K562 (cell line): ENCODE data around the gene CERS4. TPM values are rescaled to one million over a fixed set of nuclear protein-coding genes. Genes with fewer than 3 reads are reported as not detected.

ENCODE experiments used
- CC2D1A ChIP-seq: fragments of 450-650 bp; IDR thresholded peaks from 2 replicates; pipeline ENCODE4 v1.6.1; 2017; ENCODE audit warnings: mild to moderate bottlenecking
- CTBP1 ChIP-seq: fragments of 450-650 bp; IDR thresholded peaks from 2 replicates; pipeline ENCODE4 v1.6.1; 2016; ENCODE audit warnings: borderline replicate concordance
- ETV1 ChIP-seq: fragments of 450-650 bp; conservative IDR thresholded peaks from 2 replicates; pipeline ENCODE4 v1.6.1; 2016; ENCODE audit warnings: missing genetic modification characterization, control low read depth, low read depth, missing compliant biosample characterization
- ETV5 ChIP-seq: sonication (generic); formaldehyde crosslinking; IDR thresholded peaks from 2 replicates; pipeline ENCODE4 v1.4.0; 2020; ENCODE audit warnings: low read depth, mild to moderate bottlenecking, missing genetic modification reagents
- MTA1 ChIP-seq: fragments of 450-650 bp; IDR thresholded peaks from 2 replicates; pipeline ENCODE4 v1.6.1; 2017; ENCODE audit warnings: borderline replicate concordance
- POU5F1 ChIP-seq: fragments of 150-350 bp; IDR thresholded peaks from 2 replicates; pipeline ENCODE4 v1.6.1; 2014; ENCODE audit warnings: borderline replicate concordance, low read length, low read depth, mild to moderate bottlenecking; ENCODE audit not compliant: partially characterized antibody
- SIN3A ChIP-seq, 2 experiments: fragments of 150-350 bp in 1 of 2; IDR thresholded peaks; 2 replicates each; pipeline ENCODE4 v1.6.1; 2011 to 2016; ENCODE audit warnings: borderline replicate concordance in 2 of 2, low read depth in 2 of 2, low read length in 2 of 2, mild to moderate bottlenecking in 2 of 2, moderate library complexity in 2 of 2; ENCODE audit not compliant: control insufficient read depth in 1 of 2
- SMAD3 ChIP-seq: fragments of 450-650 bp; formaldehyde crosslinking; conservative IDR thresholded peaks from 2 replicates; pipeline ENCODE4 v1.4.0; 2020; ENCODE audit warnings: mild to moderate bottlenecking
- SNIP1 ChIP-seq: fragments of 450-650 bp; IDR thresholded peaks from 2 replicates; pipeline ENCODE4 v1.7.1; 2017; ENCODE audit warnings: low read depth, mild to moderate bottlenecking
- SNRNP70 ChIP-seq: fragments of 200-400 bp; formaldehyde crosslinking; optimal IDR thresholded peaks from 2 replicates; pipeline ENCODE3; 2017; ENCODE audit warnings: low read depth, low read length
- SRF ChIP-seq, 2 experiments: fragments of 250-450, 450-650 bp in 1 of 2; sonication (Bioruptor Pico) in 1 of 2; sonication (generic) in 1 of 2; formaldehyde crosslinking; IDR thresholded peaks; 2 replicates each; pipeline versions ENCODE4 v1.5.0 to v1.5.1; 2020 to 2022; ENCODE audit warnings: mild to moderate bottlenecking in 1 of 2, missing genetic modification reagents in 1 of 2
- STAG1 ChIP-seq: sonication (generic); formaldehyde crosslinking; IDR thresholded peaks from 2 replicates; pipeline ENCODE4 v1.5.0; 2020; ENCODE audit warnings: missing genetic modification reagents, borderline replicate concordance
- TGIF2 ChIP-seq: sonication (generic); formaldehyde crosslinking; IDR thresholded peaks from 2 replicates; pipeline ENCODE4 v1.8.1; 2022; ENCODE audit warnings: mild to moderate bottlenecking, missing genetic modification reagents, moderate library complexity
- XRCC5 ChIP-seq: fragments of 200-400 bp; formaldehyde crosslinking; IDR thresholded peaks from 2 replicates; pipeline ENCODE4 v1.6.1; 2017; ENCODE audit warnings: low read depth, mild to moderate bottlenecking, low read length
- YY1 ChIP-seq, 3 experiments: IDR thresholded peaks; 2 replicates each; pipeline ENCODE4 v1.6.1; 2011; ENCODE audit warnings: low read length in 2 of 3, mild to moderate bottlenecking in 2 of 3, moderate library complexity in 2 of 3, borderline replicate concordance in 1 of 3, control low read depth in 1 of 3, low read depth in 1 of 3; ENCODE audit not compliant: insufficient read depth in 3 of 3, insufficient replicate concordance in 2 of 3, control insufficient read depth in 1 of 3, insufficient read length in 1 of 3; ENCODE audit errors: extremely low read depth in 1 of 3
- ZBTB7A ChIP-seq: IDR thresholded peaks from 2 replicates; pipeline ENCODE4 v1.6.1; 2011; ENCODE audit warnings: low read depth, mild to moderate bottlenecking, low read length, moderate library complexity, borderline replicate concordance; ENCODE audit not compliant: control insufficient read depth
- ZNF253 ChIP-seq: fragments of 250-450 bp; sonication (Bioruptor Pico); conservative IDR thresholded peaks from 2 replicates; pipeline ENCODE4 v1.6.1; 2021; ENCODE audit warnings: mild to moderate bottlenecking
- ZNF586 ChIP-seq: fragments of 450-650 bp; formaldehyde crosslinking; conservative IDR thresholded peaks from 2 replicates; pipeline ENCODE4 v1.4.0; 2020; ENCODE audit warnings: mild to moderate bottlenecking, moderate library complexity
- polyA plus RNA-seq, 8 experiments: library from polyadenylated mRNA; depleted of rRNA in 4 of 8; stranded (reverse) in 5 of 8; unstranded in 3 of 8; fragments of >200 nt; fragmentation: Nextera tagmentation in 2 of 8; fragmentation: Illumina TruSeq in 1 of 8; extraction: Ambion mirVana in 2 of 8; extraction: Trizol in 1 of 8; gene quantifications; 2 replicates each; pipeline versions ENCODE4 v1.2.1 to v1.2.3, GENCODE V29; 2011 to 2014; ENCODE audit warnings: inconsistent platforms in 1 of 8, missing spikeins in 1 of 8
- total RNA-seq, 7 experiments: library from RNA; depleted of rRNA in 6 of 7; stranded (reverse); fragments of >200 nt in 6 of 7; fragmentation: Illumina TruSeq in 2 of 7; extraction: Trizol in 2 of 7; gene quantifications; 2 replicates each; pipeline versions ENCODE4 v1.2.1 to v1.2.3, GENCODE V29; 2011 to 2021; ENCODE audit warnings: low replicate concordance in 1 of 7
- TF ChIP-seq, protein P1 (sequence below): fragments of 450-650 bp; formaldehyde crosslinking; IDR thresholded peaks from 2 replicates; pipeline ENCODE4 v1.4.0; 2020; ENCODE audit warnings: mild to moderate bottlenecking
- TF ChIP-seq, protein P2 (sequence below): fragments of 450-650 bp; formaldehyde crosslinking; IDR thresholded peaks from 2 replicates; pipeline ENCODE4 v1.4.0; 2020; ENCODE audit warnings: mild to moderate bottlenecking, moderate library complexity
- TF ChIP-seq, protein P3 (sequence below): fragments of 250-450 bp; sonication (Bioruptor Pico); IDR thresholded peaks from 2 replicates; pipeline ENCODE4 v1.8.0; 2022; ENCODE audit warnings: inconsistent platforms, mild to moderate bottlenecking, moderate library complexity, borderline replicate concordance
- TF ChIP-seq, protein P4 (sequence below): fragments of 450-650 bp; formaldehyde crosslinking; IDR thresholded peaks from 2 replicates; pipeline ENCODE4 v1.4.0; 2020; ENCODE audit warnings: mild to moderate bottlenecking, moderate library complexity

Gene CERS4
- total and polyA plus RNA-seq, 9 of the 15 experiments (the other 6 are each of a cell fraction or from before 2014, with no cell fraction given): 0.14 to 4.4 (median 2.9) TPM; not detected in 1

DNA sequence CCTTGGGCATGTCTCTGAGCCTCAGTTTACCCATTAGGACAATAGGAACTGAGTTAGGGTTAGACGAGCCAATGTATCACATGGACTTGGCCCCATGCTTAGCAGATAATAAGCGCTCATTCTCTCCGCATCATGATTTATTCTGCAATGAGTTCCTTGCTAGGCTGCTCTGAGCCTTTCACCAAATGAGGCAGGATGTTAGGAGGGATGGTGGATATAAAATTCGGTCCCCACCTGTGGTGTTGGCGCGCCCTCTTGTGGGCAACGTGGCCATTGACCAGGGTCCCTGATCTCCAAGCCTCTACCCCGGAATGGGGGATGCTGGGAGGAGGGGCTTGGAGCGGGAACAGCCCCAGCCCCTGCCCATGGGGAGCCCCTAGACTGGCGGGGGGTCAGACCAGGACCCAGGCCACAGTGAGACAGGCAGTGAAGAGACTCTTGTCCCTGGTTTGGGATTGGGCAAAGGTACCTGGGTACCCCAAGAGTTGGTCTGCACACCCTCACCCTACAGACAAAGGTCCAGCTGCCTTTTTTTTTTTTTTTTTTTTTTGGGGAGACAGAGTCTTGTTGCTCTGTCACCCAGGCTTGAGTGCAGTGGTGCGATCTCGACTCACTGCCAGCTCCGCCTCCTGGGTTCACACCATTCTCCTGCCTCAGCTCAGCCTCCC is 43.9 kb downstream of the CERS4 start (continued):
- peak in 2 of 3 experiments; percentile 43 to 60 for TF ChIP-seq YY1 (IDR thresholded peaks at IDR 0.05; ENCODE audit: borderline replicate concordance in 1 of 3, control insufficient read depth in 1 of 3, extremely low read depth in 1 of 3, insufficient read depth in 3 of 3, insufficient read length in 1 of 3, insufficient replicate concordance in 2 of 3, low read depth in 1 of 3, low read length in 2 of 3)
- TF ChIP-seq, protein P1, sequence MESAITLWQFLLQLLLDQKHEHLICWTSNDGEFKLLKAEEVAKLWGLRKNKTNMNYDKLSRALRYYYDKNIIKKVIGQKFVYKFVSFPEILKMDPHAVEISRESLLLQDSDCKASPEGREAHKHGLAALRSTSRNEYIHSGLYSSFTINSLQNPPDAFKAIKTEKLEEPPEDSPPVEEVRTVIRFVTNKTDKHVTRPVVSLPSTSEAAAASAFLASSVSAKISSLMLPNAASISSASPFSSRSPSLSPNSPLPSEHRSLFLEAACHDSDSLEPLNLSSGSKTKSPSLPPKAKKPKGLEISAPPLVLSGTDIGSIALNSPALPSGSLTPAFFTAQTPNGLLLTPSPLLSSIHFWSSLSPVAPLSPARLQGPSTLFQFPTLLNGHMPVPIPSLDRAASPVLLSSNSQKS (CRISPR knock-in tag): no peak
- TF ChIP-seq CC2D1A: peak; percentile 95
- TF ChIP-seq ETV1: peak; percentile 45
- TF ChIP-seq, protein P2, sequence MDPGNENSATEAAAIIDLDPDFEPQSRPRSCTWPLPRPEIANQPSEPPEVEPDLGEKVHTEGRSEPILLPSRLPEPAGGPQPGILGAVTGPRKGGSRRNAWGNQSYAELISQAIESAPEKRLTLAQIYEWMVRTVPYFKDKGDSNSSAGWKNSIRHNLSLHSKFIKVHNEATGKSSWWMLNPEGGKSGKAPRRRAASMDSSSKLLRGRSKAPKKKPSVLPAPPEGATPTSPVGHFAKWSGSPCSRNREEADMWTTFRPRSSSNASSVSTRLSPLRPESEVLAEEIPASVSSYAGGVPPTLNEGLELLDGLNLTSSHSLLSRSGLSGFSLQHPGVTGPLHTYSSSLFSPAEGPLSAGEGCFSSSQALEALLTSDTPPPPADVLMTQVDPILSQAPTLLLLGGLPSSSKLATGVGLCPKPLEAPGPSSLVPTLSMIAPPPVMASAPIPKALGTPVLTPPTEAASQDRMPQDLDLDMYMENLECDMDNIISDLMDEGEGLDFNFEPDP (CRISPR knock-in tag): no peak
- TF ChIP-seq, protein P3, sequence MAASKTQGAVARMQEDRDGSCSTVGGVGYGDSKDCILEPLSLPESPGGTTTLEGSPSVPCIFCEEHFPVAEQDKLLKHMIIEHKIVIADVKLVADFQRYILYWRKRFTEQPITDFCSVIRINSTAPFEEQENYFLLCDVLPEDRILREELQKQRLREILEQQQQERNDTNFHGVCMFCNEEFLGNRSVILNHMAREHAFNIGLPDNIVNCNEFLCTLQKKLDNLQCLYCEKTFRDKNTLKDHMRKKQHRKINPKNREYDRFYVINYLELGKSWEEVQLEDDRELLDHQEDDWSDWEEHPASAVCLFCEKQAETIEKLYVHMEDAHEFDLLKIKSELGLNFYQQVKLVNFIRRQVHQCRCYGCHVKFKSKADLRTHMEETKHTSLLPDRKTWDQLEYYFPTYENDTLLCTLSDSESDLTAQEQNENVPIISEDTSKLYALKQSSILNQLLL (CRISPR knock-in tag): no peak
- TF ChIP-seq MTA1: no peak
- no peak for TF ChIP-seq ZNF253 (CRISPR knock-in tag)
- TF ChIP-seq TGIF2 (CRISPR knock-in tag): no peak
- peak; percentile 80; the same call in 1 of the 2 replicates for TF ChIP-seq XRCC5
- TF ChIP-seq SRF (CRISPR knock-in tag; IDR thresholded peaks at IDR 0.05): peak in 1 of 2 experiments; percentile 49; a peak in 1 of 4 replicates
- no peak for TF ChIP-seq POU5F1
- TF ChIP-seq SIN3A (IDR thresholded peaks at IDR 0.05; ENCODE audit: borderline replicate concordance in 2 of 2, control insufficient read depth in 1 of 2, low read depth in 2 of 2, low read length in 2 of 2): no peak
- no peak for TF ChIP-seq SNIP1
- TF ChIP-seq ETV5 (CRISPR knock-in tag): 0 out of 2 replicates have a peak, but pooled peaks have one; percentile 44
- peak; percentile 95 for TF ChIP-seq STAG1 (CRISPR knock-in tag)
- no peak for TF ChIP-seq SNRNP70
- no peak for TF ChIP-seq SMAD3 (CRISPR knock-in tag)
- TF ChIP-seq ZNF586 (CRISPR knock-in tag): no peak
- TF ChIP-seq, protein P4, sequence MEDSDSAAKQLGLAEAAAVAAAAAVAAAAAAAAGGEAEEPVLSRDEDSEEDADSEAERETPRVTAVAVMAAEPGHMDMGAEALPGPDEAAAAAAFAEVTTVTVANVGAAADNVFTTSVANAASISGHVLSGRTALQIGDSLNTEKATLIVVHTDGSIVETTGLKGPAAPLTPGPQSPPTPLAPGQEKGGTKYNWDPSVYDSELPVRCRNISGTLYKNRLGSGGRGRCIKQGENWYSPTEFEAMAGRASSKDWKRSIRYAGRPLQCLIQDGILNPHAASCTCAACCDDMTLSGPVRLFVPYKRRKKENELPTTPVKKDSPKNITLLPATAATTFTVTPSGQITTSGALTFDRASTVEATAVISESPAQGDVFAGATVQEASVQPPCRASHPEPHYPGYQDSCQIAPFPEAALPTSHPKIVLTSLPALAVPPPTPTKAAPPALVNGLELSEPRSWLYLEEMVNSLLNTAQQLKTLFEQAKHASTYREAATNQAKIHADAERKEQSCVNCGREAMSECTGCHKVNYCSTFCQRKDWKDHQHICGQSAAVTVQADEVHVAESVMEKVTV (CRISPR knock-in tag): peak; percentile 97
- TF ChIP-seq CTBP1: peak; percentile 68; the same call in 1 of the 2 replicates
- peak; percentile 77 for TF ChIP-seq ZBTB7A
